HEK293 (cell line): Measurements from ENCODE around the gene SCGB3A2.

ENCODE experiments used
- CTCF ChIA-PET: fragments of 350-600 bp; formaldehyde crosslinking; extraction: SDS; loops from one replicate; lab custom pipeline; 2021; ENCODE audit warnings: antibody characterized with exemption; lab: Yijun Ruan, JAX
- POLR2A ChIA-PET: fragments of 300-600 bp; formaldehyde crosslinking; extraction: SDS; loops from one replicate; lab custom pipeline; 2020; ENCODE audit warnings: antibody characterized with exemption, inconsistent platforms; lab: Yijun Ruan, JAX
- H3K27ac ChIP-seq: fragments of 200-500 bp; sonication (Bioruptor generic); 2 replicates; pipeline ENCODE4 v1.5.1; 2014; ENCODE audit warnings: low read depth, low read length, control low read depth, inconsistent platforms; ENCODE audit errors: extremely low read depth
- H3K36me3 ChIP-seq, 2 experiments: fragments of 200-500 bp in 1 of 2; sonication (Bioruptor generic) in 1 of 2; 1 replicate in 1 of 2; 2 replicates in 1 of 2; pipeline ENCODE4 v1.5.1; 2014 to 2017; ENCODE audit warnings: inconsistent platforms in 2 of 2, low read length in 2 of 2; ENCODE audit not compliant: control insufficient read depth in 2 of 2, insufficient read depth in 1 of 2
- H3K4me1 ChIP-seq: fragments of 200-500 bp; sonication (Bioruptor generic); 2 replicates; pipeline ENCODE4 v1.5.1; 2014; ENCODE audit warnings: mild to moderate bottlenecking, low read length, inconsistent platforms; ENCODE audit not compliant: control insufficient read depth, insufficient read depth
- H3K4me3 ChIP-seq: 2 replicates; pipeline ENCODE4 v1.5.1; 2011; ENCODE audit warnings: low read depth, mild to moderate bottlenecking, control low read depth, low read length, moderate library complexity
- H3K9me3 ChIP-seq: fragments of 200-500 bp; sonication (Bioruptor generic); 2 replicates; pipeline ENCODE4 v1.5.1; 2014; ENCODE audit warnings: low read depth, low read length, inconsistent platforms; ENCODE audit not compliant: control insufficient read depth, insufficient read depth
- GLI4 ChIP-seq: fragments of 450-650 bp; formaldehyde crosslinking; IDR thresholded peaks from 2 replicates; pipeline ENCODE4 v1.5.1; 2016; ENCODE audit warnings: missing biosample characterization, missing genetic modification characterization
- KLF10 ChIP-seq: fragments of 450-650 bp; IDR thresholded peaks from 2 replicates; pipeline ENCODE4 v1.5.1; 2018; ENCODE audit warnings: missing biosample characterization, mild to moderate bottlenecking, missing genetic modification characterization
- OSR2 ChIP-seq: fragments of 450-650 bp; formaldehyde crosslinking; IDR thresholded peaks from 2 replicates; pipeline ENCODE4 v1.5.1; 2016; ENCODE audit warnings: missing biosample characterization, missing genetic modification characterization
- SCRT2 ChIP-seq: fragments of 450-650 bp; formaldehyde crosslinking; IDR thresholded peaks from 2 replicates; pipeline ENCODE4 v1.5.1; 2016; ENCODE audit warnings: missing biosample characterization, missing genetic modification characterization
- SETDB1 ChIP-seq: IDR thresholded peaks from one replicate; pipeline ENCODE4 v1.6.1; 2017; ENCODE audit warnings: mild to moderate bottlenecking, low read length, moderate library complexity, mixed read lengths; ENCODE audit not compliant: insufficient read length
- ZBTB10 ChIP-seq: fragments of 450-650 bp; formaldehyde crosslinking; IDR thresholded peaks from 2 replicates; pipeline ENCODE4 v1.5.1; 2016; ENCODE audit warnings: missing biosample characterization, missing genetic modification characterization
- ZBTB20 ChIP-seq: fragments of 450-650 bp; formaldehyde crosslinking; IDR thresholded peaks from 2 replicates; pipeline ENCODE4 v1.5.1; 2016; ENCODE audit warnings: missing biosample characterization, missing genetic modification characterization
- ZNF138 ChIP-seq: fragments of 450-650 bp; formaldehyde crosslinking; IDR thresholded peaks from 2 replicates; pipeline ENCODE4 v1.5.1; 2016; ENCODE audit warnings: missing biosample characterization, missing genetic modification characterization, borderline replicate concordance
- ZNF174 ChIP-seq: fragments of 450-650 bp; formaldehyde crosslinking; IDR thresholded peaks from 2 replicates; pipeline ENCODE4 v1.5.0; 2017; ENCODE audit warnings: missing biosample characterization, mild to moderate bottlenecking, missing genetic modification characterization
- ZNF211 ChIP-seq: fragments of 450-650 bp; formaldehyde crosslinking; IDR thresholded peaks from 2 replicates; pipeline ENCODE4 v1.5.1; 2016; ENCODE audit warnings: low read depth, missing biosample characterization, missing genetic modification characterization
- ZNF24 ChIP-seq: fragments of 450-650 bp; formaldehyde crosslinking; IDR thresholded peaks from 2 replicates; pipeline ENCODE4 v1.5.1; 2016; ENCODE audit warnings: missing biosample characterization, missing genetic modification characterization
- ZNF26 ChIP-seq: fragments of 450-650 bp; formaldehyde crosslinking; IDR thresholded peaks from 2 replicates; pipeline ENCODE4 v1.5.1; 2016; ENCODE audit warnings: missing biosample characterization, missing genetic modification characterization
- ZNF266 ChIP-seq: fragments of 450-650 bp; formaldehyde crosslinking; IDR thresholded peaks from 2 replicates; pipeline ENCODE4 v1.5.1; 2016; ENCODE audit warnings: missing biosample characterization, missing genetic modification characterization, low read depth
- ZNF302 ChIP-seq: fragments of 450-650 bp; formaldehyde crosslinking; IDR thresholded peaks from 2 replicates; pipeline ENCODE4 v1.5.1; 2016; ENCODE audit warnings: missing biosample characterization, missing genetic modification characterization, low read depth
- ZNF324 ChIP-seq: fragments of 450-650 bp; formaldehyde crosslinking; IDR thresholded peaks from 2 replicates; pipeline ENCODE4 v1.5.1; 2016; ENCODE audit warnings: missing biosample characterization, missing genetic modification characterization
- ZNF362 ChIP-seq: fragments of 450-650 bp; formaldehyde crosslinking; IDR thresholded peaks from 2 replicates; pipeline ENCODE4 v1.5.1; 2016; ENCODE audit warnings: missing biosample characterization, missing genetic modification characterization
- ZNF366 ChIP-seq: fragments of 450-650 bp; formaldehyde crosslinking; conservative IDR thresholded peaks from 2 replicates; pipeline ENCODE4 v1.5.1; 2016; ENCODE audit warnings: missing biosample characterization, missing genetic modification characterization
- ZNF423 ChIP-seq: fragments of 450-650 bp; formaldehyde crosslinking; IDR thresholded peaks from 2 replicates; pipeline ENCODE4 v1.5.1; 2016; ENCODE audit warnings: missing biosample characterization, missing genetic modification characterization
- ZNF426 ChIP-seq: fragments of 450-650 bp; formaldehyde crosslinking; IDR thresholded peaks from 2 replicates; pipeline ENCODE4 v1.5.1; 2017; ENCODE audit warnings: missing biosample characterization, missing genetic modification characterization, mild to moderate bottlenecking, inconsistent platforms, moderate library complexity
- ZNF521 ChIP-seq: fragments of 450-650 bp; formaldehyde crosslinking; IDR thresholded peaks from 2 replicates; pipeline ENCODE4 v1.5.1; 2017; ENCODE audit warnings: missing biosample characterization, mild to moderate bottlenecking, missing genetic modification characterization
- ZNF529 ChIP-seq: fragments of 450-650 bp; formaldehyde crosslinking; IDR thresholded peaks from 2 replicates; pipeline ENCODE4 v1.5.1; 2017; ENCODE audit warnings: missing genetic modification characterization, missing biosample characterization; ENCODE audit not compliant: insufficient replicate concordance
- ZNF558 ChIP-seq: fragments of 450-650 bp; formaldehyde crosslinking; IDR thresholded peaks from 2 replicates; pipeline ENCODE4 v1.5.1; 2016; ENCODE audit warnings: missing biosample characterization, missing genetic modification characterization
- ZNF843 ChIP-seq: fragments of 450-650 bp; formaldehyde crosslinking; IDR thresholded peaks from 2 replicates; pipeline ENCODE4 v1.5.1; 2016; ENCODE audit warnings: missing biosample characterization, missing genetic modification characterization

SCGB3A2 gene

GRCh38 chr5:147835386-147835798 lies 43.1 kb upstream of the SCGB3A2 start:
- Histone ChIP-seq H3K4me3 (no peak overlapping the region), H3K4me1 (no peaks in the 10 kb centered on the region)
- POLR2A ChIA-PET, result no interaction called here
- TF ChIP-seq SCRT2 (tag by site-specific recombination) (peak; percentile 93), ZNF324 (tag by site-specific recombination) (no peak), ZNF174 (tag by site-specific recombination) (no peak)
- TF ChIP-seq, all 188 proteins: peak for 1
- H3K9me3 ChIP-seq, result no peaks in the 10 kb centered on the region; the same call in 1 of the 2 replicates
- CTCF ChIA-PET, result interaction anchor here (0.6 to 1.7 kb wide), 2 partner anchors 113 to 207 kb away, joined by 3 to 5 read pairs; no protein-coding TSS in a partner anchor
- H3K36me3 ChIP-seq, result no peaks in the 10 kb centered on the region
- H3K27ac ChIP-seq, result no peak overlapping the region

- H3K4me1 ChIP-seq, result no peaks in the 10 kb centered on the region
- POLR2A ChIA-PET, result no interaction called here
- CTCF ChIA-PET, result interaction anchor here (1.7 kb wide), 1 partner anchor 208 kb away, joined by 5 read pairs; no protein-coding TSS in a partner anchor
- H3K36me3 ChIP-seq, result no peaks in the 10 kb centered on the region
- H3K4me3 ChIP-seq, result no peak overlapping the region
- TF ChIP-seq ZNF211 (tag by site-specific recombination) (no peak), ZBTB10 (no peak), ZNF26 (tag by site-specific recombination) (no peak), ZNF366 (tag by site-specific recombination) (no peak), ZNF266 (tag by site-specific recombination) (no peak), ZNF24 (tag by site-specific recombination) (no peak), SETDB1 (no peak), ZNF558 (tag by site-specific recombination) (no peak), KLF10 (tag by site-specific recombination) (no peak), ZNF302 (tag by site-specific recombination) (no peak), ZNF423 (tag by site-specific recombination) (no peak), ZNF521 (tag by site-specific recombination) (no peak), ZBTB20 (tag by site-specific recombination) (no peak), OSR2 (tag by site-specific recombination) (no peak), ZNF843 (tag by site-specific recombination) (no peak)
- no peaks in the 10 kb centered on the region; the same call in 1 of the 2 replicates for H3K9me3 ChIP-seq
- H3K27ac ChIP-seq, result no peak overlapping the region
Measured at GRCh38 chr5:147836439-147836838, 42.1 kb upstream of the SCGB3A2 start.

GRCh38 chr5:147842869-147843268 lies 35.6 kb upstream of the SCGB3A2 start:
- H3K27ac ChIP-seq, result no peak overlapping the region
- ChIA-PET CTCF (interaction anchor here (7.4 kb wide), 1 partner anchor 14 kb away, joined by 54 read pairs; no protein-coding TSS in a partner anchor), POLR2A (no interaction called here)
- H3K36me3 ChIP-seq, result no peaks in the 10 kb centered on the region
- TF ChIP-seq ZNF138 (tag by site-specific recombination) (no peak), ZNF366 (tag by site-specific recombination) (no peak), GLI4 (tag by site-specific recombination) (no peak), ZNF529 (tag by site-specific recombination) (no peak), ZNF362 (tag by site-specific recombination) (no peak), ZNF426 (no peak)
- H3K4me3 ChIP-seq, result no peak overlapping the region
- no peaks in the 10 kb centered on the region for H3K4me1 ChIP-seq
- H3K9me3 ChIP-seq, result no peaks in the 10 kb centered on the region
